Transverse colon (tissue), 4 donors: ENCODE data around the gene MTHFSD.

Experiments
- CTCF ChIP-seq, 5 experiments: fragments of 200-600 bp in 3 of 5; fragments of 450-650 bp in 2 of 5; sonication (generic) in 3 of 5; IDR thresholded peaks; 1 replicate in 2 of 5; 2 replicates in 3 of 5; pipeline ENCODE4 v1.5.1; 2016 to 2017; ENCODE audit warnings: antibody characterized with exemption in 5 of 5, inconsistent platforms in 3 of 5, mild to moderate bottlenecking in 2 of 5, moderate library complexity in 1 of 5
- POLR2AphosphoS5 ChIP-seq, 3 donors: sonication (generic); formaldehyde crosslinking; IDR thresholded peaks; one replicate each; pipeline ENCODE4 v1.6.1; 2016; ENCODE audit warnings: antibody characterized with exemption in 3 of 3

GRCh38 chr16:86494565-86495356 is 60.3 kb downstream of the MTHFSD start:
- TF ChIP-seq POLR2AphosphoS5 (IDR thresholded peaks at IDR 0.05) (peak; percentile 27 to 67 (median 57)), CTCF (IDR thresholded peaks at IDR 0.05) (no peak)
